Adipocyte (in vitro differentiated cells): ENCODE data around the gene SRRD.
A peak's percentile ranks its signal among the peaks of the same experiment; 100 is the strongest.

Experiments
- DNase-seq: peaks from one replicate; pipeline ENCODE4 v3.0.0-alpha.2; 2015; ENCODE audit warnings: low read depth
- H3K27me3 ChIP-seq: replicated peaks from 2 replicates; pipeline ENCODE4 v1.7.0; 2013; ENCODE audit warnings: mild to moderate bottlenecking, low read length, moderate library complexity; ENCODE audit not compliant: control insufficient read depth, insufficient read depth
- H3K36me3 ChIP-seq: 2 replicates; pipeline ENCODE4 v1.7.0; 2013; ENCODE audit warnings: low read length, mild to moderate bottlenecking, moderate library complexity; ENCODE audit not compliant: control insufficient read depth, insufficient read depth, severe bottlenecking
- H3K4me1 ChIP-seq: 2 replicates; pipeline ENCODE4 v1.7.0; 2013; ENCODE audit warnings: mild to moderate bottlenecking, low read length, moderate library complexity; ENCODE audit not compliant: control insufficient read depth, insufficient read depth
- H3K4me3 ChIP-seq: 2 replicates; pipeline ENCODE4 v1.7.0; 2013; ENCODE audit warnings: mild to moderate bottlenecking, low read length, moderate library complexity
- H3K9ac ChIP-seq: 2 replicates; pipeline ENCODE4 v1.7.0; 2013; ENCODE audit warnings: mild to moderate bottlenecking, low read length, moderate library complexity
- H3K9me3 ChIP-seq: 2 replicates; pipeline ENCODE4 v1.7.0; 2013; ENCODE audit warnings: mild to moderate bottlenecking, low read length, moderate library complexity; ENCODE audit not compliant: control insufficient read depth

SRRD gene

DNA sequence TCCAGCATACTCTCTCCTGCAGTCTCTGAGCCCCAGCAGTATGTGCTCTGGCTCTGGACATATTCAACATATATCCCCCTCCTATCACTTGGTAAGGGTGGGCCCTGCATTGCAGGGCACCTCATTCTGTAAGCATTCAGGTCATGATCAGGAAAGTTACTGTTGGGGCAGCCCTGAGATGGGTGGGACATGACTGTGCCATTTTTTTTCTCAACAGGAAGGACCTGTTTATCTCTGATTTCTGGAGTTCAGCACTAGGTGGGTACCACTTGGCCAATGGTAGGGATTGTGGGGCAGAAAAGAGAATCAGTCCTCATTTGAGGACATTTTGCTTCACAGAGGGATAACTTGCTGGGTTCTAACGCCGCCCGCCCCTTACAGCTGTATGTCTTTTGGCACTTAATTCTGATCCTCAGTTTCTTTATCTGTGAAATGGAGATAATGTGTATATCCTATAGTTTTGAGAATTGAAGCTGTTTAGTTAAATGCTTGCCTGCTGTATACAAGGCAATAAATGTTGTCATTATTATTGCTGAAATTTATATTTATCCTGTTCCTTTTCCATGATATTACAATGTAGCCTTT is 2.2 kb downstream of the SRRD start:
- Histone ChIP-seq H3K36me3 (peaks cover 32% of the 10 kb centered on the region), H3K27me3 (no peaks in the 10 kb centered on the region), H3K9ac (no peak overlapping the region), H3K4me3 (no peak overlapping the region), H3K9me3 (no peaks in the 10 kb centered on the region), H3K4me1 (peaks cover 26% of the 10 kb centered on the region)
- no peak for DNase-seq

DNA sequence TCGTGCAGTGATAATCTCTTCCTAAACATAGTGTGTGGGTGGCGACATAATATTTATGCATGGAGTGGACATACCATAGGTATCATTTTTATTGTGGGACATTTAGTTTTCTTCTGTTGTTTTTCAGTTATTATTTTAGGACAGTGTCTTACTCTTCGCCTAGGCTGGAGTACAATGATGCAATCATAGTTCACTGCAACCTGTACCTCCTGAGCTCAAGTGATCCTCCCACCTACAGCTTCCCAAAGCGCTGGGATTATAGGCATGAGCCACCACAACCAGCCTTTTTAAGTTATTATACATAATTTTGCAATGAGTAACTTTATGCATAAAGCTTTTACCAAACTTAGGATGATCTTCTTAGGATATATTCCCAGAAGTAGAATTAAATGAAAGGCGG is 2.7 kb downstream of the SRRD start:
- peaks cover 37% of the 10 kb centered on the region for H3K36me3 ChIP-seq
- H3K9me3 ChIP-seq, result no peaks in the 10 kb centered on the region
- no peak overlapping the region for H3K9ac ChIP-seq
- no peak for DNase-seq
- H3K4me3 ChIP-seq, result no peak overlapping the region
- peaks cover 26% of the 10 kb centered on the region for H3K4me1 ChIP-seq
- no peaks in the 10 kb centered on the region for H3K27me3 ChIP-seq

DNA sequence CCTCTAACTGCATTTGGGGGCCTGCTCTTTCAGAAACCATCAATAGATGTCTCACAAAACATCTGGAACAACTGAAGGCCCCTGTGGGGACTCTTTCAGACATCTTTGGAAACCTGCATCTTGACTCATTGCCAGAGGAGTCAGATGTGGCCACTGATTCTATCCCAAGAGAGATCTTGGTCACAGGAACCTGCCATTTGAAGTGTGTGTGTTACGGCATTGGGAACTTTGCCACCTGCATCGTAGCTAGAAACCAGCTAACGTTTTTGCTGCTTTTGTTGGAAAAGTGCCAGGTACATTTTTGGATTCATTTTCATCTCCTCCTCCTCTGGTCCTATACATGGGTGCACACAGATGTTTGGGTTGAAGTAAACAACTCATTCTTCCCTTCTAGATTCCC is 4.3 kb downstream of the SRRD start:
- Histone ChIP-seq H3K9ac (no peak overlapping the region), H3K27me3 (no peaks in the 10 kb centered on the region), H3K4me3 (no peak overlapping the region), H3K4me1 (peaks cover 17% of the 10 kb centered on the region), H3K9me3 (no peaks in the 10 kb centered on the region), H3K36me3 (peaks cover 53% of the 10 kb centered on the region)
- DNase-seq, result no peak

- Histone ChIP-seq H3K36me3 (peaks cover 67% of the 10 kb centered on the region), H3K4me3 (no peak overlapping the region)
- DNase-seq, result no peak
Measured at GRCh38 chr22:26489447-26490036, 5.9 kb downstream of the SRRD start.

DNA sequence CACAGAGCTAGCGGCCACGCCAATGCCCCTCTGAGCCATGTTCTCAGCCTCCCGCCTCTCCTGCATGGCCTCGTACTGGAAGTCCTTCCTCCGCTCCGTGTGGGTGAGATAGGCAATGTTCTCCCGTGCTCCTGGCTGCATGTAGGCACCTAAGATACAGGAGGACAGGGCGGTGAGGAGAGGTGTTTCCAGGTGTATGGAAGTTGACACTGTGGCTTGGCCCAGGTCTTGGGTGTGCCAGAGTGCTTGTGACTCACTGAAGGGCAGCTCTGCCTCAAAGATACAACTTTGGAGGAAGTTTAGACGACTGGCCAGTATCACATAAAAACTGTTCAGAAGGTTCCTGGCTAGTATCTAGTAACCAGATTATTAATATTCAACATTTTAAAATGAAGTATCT is 8.5 kb downstream of the SRRD start:
- Histone ChIP-seq H3K9me3 (no peaks in the 10 kb centered on the region), H3K4me1 (no peaks in the 10 kb centered on the region), H3K4me3 (no peak overlapping the region), H3K27me3 (no peaks in the 10 kb centered on the region), H3K36me3 (peaks cover 89% of the 10 kb centered on the region), H3K9ac (no peak overlapping the region)
- no peak for DNase-seq

More at GRCh38 chr22:26489447-26490036, 5.9 kb downstream of the SRRD start:
- Histone ChIP-seq H3K27me3 (no peaks in the 10 kb centered on the region), H3K9ac (no peak overlapping the region), H3K9me3 (no peaks in the 10 kb centered on the region), H3K4me1 (peaks cover 11% of the 10 kb centered on the region)

DNA sequence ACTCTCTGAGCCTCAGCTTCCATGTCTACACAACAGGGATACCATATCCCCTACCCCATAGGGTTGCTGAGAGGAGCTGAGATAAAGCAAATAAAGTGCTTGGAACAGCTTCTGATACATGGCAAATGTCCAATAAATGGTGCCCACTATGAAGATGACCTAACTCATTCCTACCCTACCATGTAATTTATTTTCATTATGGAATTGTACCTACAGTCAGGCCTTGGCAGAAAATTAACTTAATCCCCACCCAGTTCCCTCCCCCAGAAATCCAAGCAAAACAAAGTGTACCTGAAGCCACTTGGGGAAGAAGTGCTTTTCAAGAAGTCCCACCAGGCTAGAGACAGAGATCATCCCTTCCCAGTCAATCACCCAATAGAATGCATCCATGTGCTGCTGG is 10.8 kb downstream of the SRRD start:
- H3K9ac ChIP-seq, result no peak overlapping the region
- peaks cover 82% of the 10 kb centered on the region for H3K36me3 ChIP-seq
- no peaks in the 10 kb centered on the region for H3K27me3 ChIP-seq
- no peaks in the 10 kb centered on the region for H3K4me1 ChIP-seq
- no peaks in the 10 kb centered on the region for H3K9me3 ChIP-seq
- no peak for DNase-seq
- no peak overlapping the region for H3K4me3 ChIP-seq

DNA sequence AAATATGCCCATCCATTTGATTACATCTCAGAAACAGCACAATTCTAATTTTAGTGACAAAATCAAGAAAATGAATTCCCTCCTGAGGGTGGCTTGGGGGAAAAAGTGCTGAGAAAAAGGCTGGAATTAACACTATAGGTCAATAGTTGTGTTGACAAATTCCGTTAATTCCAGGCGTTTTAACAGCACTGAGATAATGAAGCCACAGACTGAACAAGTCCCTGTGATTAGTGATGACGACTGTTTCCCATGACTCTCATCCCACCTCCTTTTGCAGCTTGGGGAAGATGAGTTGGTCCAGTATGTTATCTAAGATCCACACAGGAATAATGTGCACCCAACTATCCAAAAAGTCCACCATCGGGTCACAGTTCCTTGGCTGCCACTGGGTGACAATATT is 12.8 kb downstream of the SRRD start:
- no peak for DNase-seq
- Histone ChIP-seq H3K9me3 (no peaks in the 10 kb centered on the region), H3K4me1 (no peaks in the 10 kb centered on the region), H3K9ac (no peak overlapping the region), H3K27me3 (no peaks in the 10 kb centered on the region), H3K36me3 (peaks cover 83% of the 10 kb centered on the region), H3K4me3 (no peak overlapping the region)

- H3K9me3 ChIP-seq, result no peaks in the 10 kb centered on the region
- peaks cover 83% of the 10 kb centered on the region for H3K36me3 ChIP-seq
- H3K9ac ChIP-seq, result no peak overlapping the region
- no peak overlapping the region for H3K4me3 ChIP-seq
- H3K4me1 ChIP-seq, result no peaks in the 10 kb centered on the region
- no peak for DNase-seq
- no peaks in the 10 kb centered on the region for H3K27me3 ChIP-seq
Measured at GRCh38 chr22:26499188-26499703, 15.6 kb downstream of the SRRD start.

GRCh38 chr22:26501996-26502395 is 18.3 kb downstream of the SRRD start:
- H3K9me3 ChIP-seq, result no peaks in the 10 kb centered on the region
- H3K36me3 ChIP-seq, result peaks cover 87% of the 10 kb centered on the region
- H3K9ac ChIP-seq, result no peak overlapping the region
- H3K4me3 ChIP-seq, result no peak overlapping the region
- no peaks in the 10 kb centered on the region for H3K27me3 ChIP-seq
- no peaks in the 10 kb centered on the region for H3K4me1 ChIP-seq
- no peak for DNase-seq

DNA sequence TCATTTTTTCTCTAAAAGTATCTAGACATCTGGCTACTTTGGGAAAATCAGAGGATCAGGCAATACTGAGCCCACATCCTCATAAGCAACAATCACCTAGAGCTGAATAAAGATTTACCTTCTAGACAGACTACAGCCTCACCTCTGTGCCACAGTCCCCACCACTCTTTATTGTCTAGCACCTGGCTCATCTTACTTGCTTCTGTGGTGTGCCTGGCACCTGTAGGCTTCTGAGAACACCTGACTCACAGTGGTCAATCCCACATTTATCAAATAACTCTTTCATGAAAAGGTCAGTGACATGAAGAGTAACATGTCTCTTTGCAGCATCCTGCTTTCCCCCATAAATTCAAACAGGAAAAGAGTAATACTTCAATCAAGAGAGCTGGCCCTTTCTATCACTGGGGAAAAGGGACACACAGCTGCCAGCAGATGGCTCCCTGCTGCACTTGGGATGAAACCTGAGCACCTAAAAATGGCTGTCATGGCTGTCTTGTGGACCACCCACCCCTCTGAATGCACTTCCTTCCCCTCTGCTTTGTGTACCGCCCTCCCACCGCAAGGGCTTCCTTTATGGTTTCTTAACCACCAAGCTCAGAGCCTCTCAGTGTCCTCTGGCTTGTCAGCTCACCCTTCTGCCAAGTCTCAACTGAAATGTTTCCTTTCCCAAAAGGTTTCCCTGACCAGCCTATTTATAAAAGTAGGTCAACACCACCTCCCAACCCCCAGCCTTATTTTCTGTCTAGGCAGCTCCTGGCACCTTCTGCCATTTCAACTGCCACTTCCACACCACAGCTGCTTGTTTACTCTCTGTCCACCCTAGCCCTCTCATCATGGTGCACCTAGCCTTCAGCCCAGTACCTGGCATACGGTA is 19.2 kb downstream of the SRRD start:
- no peaks in the 10 kb centered on the region for H3K4me1 ChIP-seq
- H3K9ac ChIP-seq, result no peak overlapping the region
- no peaks in the 10 kb centered on the region for H3K9me3 ChIP-seq
- no peak overlapping the region for H3K4me3 ChIP-seq
- DNase-seq, result peak; percentile 53
- no peaks in the 10 kb centered on the region for H3K27me3 ChIP-seq
- peaks cover 92% of the 10 kb centered on the region for H3K36me3 ChIP-seq

- no peaks in the 10 kb centered on the region for H3K4me1 ChIP-seq
- no peak for DNase-seq
- H3K9ac ChIP-seq, result no peak overlapping the region
- no peaks in the 10 kb centered on the region for H3K27me3 ChIP-seq
- H3K9me3 ChIP-seq, result no peaks in the 10 kb centered on the region
- peaks cover 95% of the 10 kb centered on the region for H3K36me3 ChIP-seq
- no peak overlapping the region for H3K4me3 ChIP-seq
Measured at GRCh38 chr22:26503758-26504157, 20.1 kb downstream of the SRRD start.
